Measurements from ENCODE around the gene CSGALNACT2. TPM values are rescaled to one million over a fixed set of nuclear protein-coding genes. Genes with fewer than 3 reads are reported as not detected.

The CSGALNACT2 gene
- total RNA-seq, 1 donor = 17.3 TPM

DNA sequence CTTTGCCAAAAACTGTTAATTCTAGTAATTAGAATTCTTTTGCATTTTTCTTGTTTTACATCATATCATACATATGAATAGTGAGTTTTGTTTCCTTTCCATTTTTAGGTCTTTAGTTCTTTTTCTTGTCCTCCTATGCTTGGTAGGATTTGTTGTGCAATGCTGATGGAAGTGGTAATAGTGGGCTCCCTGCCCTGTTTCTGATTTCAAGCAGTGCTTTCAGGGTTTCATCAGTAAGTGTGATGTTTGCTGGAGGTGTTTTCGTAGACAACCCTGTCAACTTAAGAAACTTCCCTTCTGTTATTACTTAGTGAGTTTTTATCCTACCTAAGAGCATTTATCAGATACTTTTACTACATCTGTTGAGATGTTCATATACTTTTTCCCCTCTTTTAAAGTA is 50.5 kb downstream of the CSGALNACT2 start:
- no peak overlapping the region for H3K4me3 ChIP-seq (ENCODE audit: low read depth, low read length)
- DNase-seq (ENCODE audit: low read depth) = peak; percentile 44

DNA sequence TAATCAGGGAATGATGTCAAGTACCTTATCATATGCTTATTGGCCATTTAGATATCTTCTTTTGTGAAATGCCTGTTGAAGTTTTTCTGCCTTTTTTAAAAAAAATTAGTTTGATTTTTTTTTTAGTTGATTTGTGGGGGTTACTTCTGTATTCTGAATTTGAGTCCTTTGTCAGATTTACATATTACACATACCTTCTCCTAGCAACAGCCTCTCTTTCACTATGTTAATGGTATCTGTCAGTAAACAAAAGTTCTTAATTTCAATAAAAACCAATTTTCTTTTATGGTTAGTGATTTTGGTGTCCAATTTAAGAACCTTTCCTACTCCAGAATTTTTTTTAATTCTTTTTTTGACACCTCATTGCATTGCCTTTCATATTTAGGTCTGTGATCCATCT is 52.0 kb downstream of the CSGALNACT2 start:
- TF ChIP-seq CTCF (IDR thresholded peaks at IDR 0.05; ENCODE audit: insufficient read depth, low read depth, low read length) = no peak
- no peak overlapping the region for H3K4me3 ChIP-seq (ENCODE audit: low read depth, low read length)
- no peak for DNase-seq (ENCODE audit: low read depth)

More for the DNA sequence above, 50.5 kb downstream of the CSGALNACT2 start:
- TF ChIP-seq CTCF (IDR thresholded peaks at IDR 0.05; ENCODE audit: insufficient read depth, low read depth, low read length) = no peak

- H3K4me3 ChIP-seq (ENCODE audit: low read depth, low read length) = no peak overlapping the region
- peak; percentile 21 for DNase-seq (ENCODE audit: low read depth)
- TF ChIP-seq CTCF (IDR thresholded peaks at IDR 0.05; ENCODE audit: insufficient read depth, low read depth, low read length) = no peak
Measured at GRCh38 chr10:43190775-43191174, 52.5 kb downstream of the CSGALNACT2 start.

GRCh38 chr10:43192884-43193283 is 54.6 kb downstream of the CSGALNACT2 start:
- TF ChIP-seq CTCF (IDR thresholded peaks at IDR 0.05; ENCODE audit: insufficient read depth, low read depth, low read length) = no peak
- DNase-seq (ENCODE audit: low read depth) = no peak
- no peak overlapping the region for H3K4me3 ChIP-seq (ENCODE audit: low read depth, low read length)

DNA sequence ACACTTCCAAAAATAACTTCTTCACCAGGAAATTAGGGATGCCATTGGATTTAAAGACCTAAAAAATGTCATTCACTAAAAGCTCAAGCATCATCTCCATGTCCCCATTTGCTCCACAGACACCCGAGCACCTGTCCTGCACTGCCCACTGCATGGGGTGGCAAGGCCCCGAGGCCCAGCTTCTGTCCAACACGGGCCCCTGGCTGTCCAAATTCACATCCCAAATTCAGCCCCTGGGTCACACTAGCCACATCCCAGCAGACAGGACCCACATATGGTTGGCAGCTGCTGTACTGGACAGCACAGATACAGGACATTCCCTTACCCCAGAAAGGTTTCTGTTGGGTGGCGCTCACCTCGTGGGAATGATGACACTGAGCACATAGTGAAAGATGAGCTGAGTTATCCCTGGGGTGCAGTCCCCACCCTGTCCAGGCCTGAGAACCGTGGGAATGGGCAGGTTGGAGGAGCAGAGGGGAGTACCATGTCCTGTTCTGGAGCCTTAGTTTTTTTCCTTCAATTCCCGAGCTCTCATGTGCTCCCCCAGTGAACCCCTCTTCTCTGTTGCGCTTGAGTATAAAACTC is 55.3 kb downstream of the CSGALNACT2 start:
- no peak overlapping the region for H3K4me3 ChIP-seq (ENCODE audit: low read depth, low read length)
- DNase-seq (ENCODE audit: low read depth) = no peak
- no peak for TF ChIP-seq CTCF (IDR thresholded peaks at IDR 0.05; ENCODE audit: insufficient read depth, low read depth, low read length)

GRCh38 chr10:43194266-43194665 is 56.0 kb downstream of the CSGALNACT2 start:
- no peak for DNase-seq (ENCODE audit: low read depth)
- no peak overlapping the region for H3K4me3 ChIP-seq (ENCODE audit: low read depth, low read length)
- TF ChIP-seq CTCF (IDR thresholded peaks at IDR 0.05; ENCODE audit: insufficient read depth, low read depth, low read length) = no peak

DNA sequence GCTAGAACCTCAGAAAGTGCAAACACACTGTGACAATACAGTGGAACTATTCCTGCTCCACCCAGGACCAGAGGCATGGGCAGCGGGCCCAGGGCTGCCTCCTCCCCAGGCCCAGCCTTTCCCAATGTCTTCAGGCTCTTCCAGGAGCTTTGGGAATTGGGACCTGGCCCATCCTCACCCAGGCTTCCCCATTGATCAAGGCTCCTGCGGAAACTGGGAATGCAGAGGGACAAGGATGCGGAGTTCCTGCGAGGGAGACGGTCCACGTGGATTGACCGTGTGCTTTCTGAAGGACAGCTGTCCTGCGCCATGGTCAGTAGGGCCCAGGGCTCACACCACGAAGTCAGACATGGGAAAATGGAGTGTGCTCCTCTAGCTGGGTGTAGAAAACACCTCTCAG is 56.6 kb downstream of the CSGALNACT2 start:
- TF ChIP-seq CTCF (IDR thresholded peaks at IDR 0.05; ENCODE audit: insufficient read depth, low read depth, low read length) = no peak
- DNase-seq (ENCODE audit: low read depth) = no peak
- H3K4me3 ChIP-seq (ENCODE audit: low read depth, low read length) = no peak overlapping the region

Data from fibroblast of villous mesenchyme (primary cell).